C4-2B (cell line): ENCODE results near the gene STARD13.

Source experiments
- ZFX ChIP-seq: fragments of 450-650 bp; IDR thresholded peaks from 2 replicates; pipeline ENCODE4 v1.6.1; 2017
- TF ChIP-seq, protein P1 (sequence below): fragments of 450-650 bp; conservative IDR thresholded peaks from 2 replicates; pipeline ENCODE4 v1.5.1; 2017; ENCODE audit warnings: mild to moderate bottlenecking

DNA sequence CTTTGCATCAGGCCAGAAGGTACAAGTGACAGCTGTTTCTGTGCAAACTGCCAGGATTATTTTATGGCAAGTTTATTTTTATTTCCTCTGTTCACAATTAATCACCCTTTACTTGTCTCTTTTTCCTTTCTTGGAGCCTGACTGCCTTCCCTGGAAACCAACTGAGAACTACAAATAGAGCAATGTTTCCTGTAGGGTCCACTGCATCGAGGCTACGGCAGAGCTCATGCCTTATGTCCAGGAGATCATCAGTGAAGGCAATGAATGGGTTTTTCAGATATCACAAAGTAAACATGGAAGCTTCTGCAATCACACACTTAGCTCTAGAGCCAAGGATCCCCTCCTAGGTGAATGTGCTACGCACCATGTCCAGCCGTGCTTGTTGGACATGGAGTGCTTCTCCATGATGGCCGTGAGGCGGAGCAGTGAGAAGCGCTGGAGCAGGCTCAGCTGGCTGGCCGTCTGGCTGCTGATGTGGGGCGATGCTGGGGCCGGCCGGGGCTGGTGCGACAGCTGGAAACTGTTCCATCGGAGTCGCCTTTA, 158.5 kb downstream of the STARD13 start:
- TF ChIP-seq, protein P1, sequence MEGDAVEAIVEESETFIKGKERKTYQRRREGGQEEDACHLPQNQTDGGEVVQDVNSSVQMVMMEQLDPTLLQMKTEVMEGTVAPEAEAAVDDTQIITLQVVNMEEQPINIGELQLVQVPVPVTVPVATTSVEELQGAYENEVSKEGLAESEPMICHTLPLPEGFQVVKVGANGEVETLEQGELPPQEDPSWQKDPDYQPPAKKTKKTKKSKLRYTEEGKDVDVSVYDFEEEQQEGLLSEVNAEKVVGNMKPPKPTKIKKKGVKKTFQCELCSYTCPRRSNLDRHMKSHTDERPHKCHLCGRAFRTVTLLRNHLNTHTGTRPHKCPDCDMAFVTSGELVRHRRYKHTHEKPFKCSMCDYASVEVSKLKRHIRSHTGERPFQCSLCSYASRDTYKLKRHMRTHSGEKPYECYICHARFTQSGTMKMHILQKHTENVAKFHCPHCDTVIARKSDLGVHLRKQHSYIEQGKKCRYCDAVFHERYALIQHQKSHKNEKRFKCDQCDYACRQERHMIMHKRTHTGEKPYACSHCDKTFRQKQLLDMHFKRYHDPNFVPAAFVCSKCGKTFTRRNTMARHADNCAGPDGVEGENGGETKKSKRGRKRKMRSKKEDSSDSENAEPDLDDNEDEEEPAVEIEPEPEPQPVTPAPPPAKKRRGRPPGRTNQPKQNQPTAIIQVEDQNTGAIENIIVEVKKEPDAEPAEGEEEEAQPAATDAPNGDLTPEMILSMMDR = no peak
- no peak for TF ChIP-seq ZFX
